GM12801 (cell line): ENCODE data around the gene LURAP1L.

Experiments used
- TF ChIP-seq, protein P1 (sequence below): IDR thresholded peaks from one replicate; pipeline ENCODE4 v1.5.1; 2011; ENCODE audit warnings: control low read depth; ENCODE audit not compliant: insufficient read length; ENCODE audit errors: extremely low read depth

LURAP1L gene

GRCh38 chr9:12818431-12819000, 43.7 kb downstream of the LURAP1L start:
- TF ChIP-seq, protein P1, sequence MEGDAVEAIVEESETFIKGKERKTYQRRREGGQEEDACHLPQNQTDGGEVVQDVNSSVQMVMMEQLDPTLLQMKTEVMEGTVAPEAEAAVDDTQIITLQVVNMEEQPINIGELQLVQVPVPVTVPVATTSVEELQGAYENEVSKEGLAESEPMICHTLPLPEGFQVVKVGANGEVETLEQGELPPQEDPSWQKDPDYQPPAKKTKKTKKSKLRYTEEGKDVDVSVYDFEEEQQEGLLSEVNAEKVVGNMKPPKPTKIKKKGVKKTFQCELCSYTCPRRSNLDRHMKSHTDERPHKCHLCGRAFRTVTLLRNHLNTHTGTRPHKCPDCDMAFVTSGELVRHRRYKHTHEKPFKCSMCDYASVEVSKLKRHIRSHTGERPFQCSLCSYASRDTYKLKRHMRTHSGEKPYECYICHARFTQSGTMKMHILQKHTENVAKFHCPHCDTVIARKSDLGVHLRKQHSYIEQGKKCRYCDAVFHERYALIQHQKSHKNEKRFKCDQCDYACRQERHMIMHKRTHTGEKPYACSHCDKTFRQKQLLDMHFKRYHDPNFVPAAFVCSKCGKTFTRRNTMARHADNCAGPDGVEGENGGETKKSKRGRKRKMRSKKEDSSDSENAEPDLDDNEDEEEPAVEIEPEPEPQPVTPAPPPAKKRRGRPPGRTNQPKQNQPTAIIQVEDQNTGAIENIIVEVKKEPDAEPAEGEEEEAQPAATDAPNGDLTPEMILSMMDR = no peak

DNA sequence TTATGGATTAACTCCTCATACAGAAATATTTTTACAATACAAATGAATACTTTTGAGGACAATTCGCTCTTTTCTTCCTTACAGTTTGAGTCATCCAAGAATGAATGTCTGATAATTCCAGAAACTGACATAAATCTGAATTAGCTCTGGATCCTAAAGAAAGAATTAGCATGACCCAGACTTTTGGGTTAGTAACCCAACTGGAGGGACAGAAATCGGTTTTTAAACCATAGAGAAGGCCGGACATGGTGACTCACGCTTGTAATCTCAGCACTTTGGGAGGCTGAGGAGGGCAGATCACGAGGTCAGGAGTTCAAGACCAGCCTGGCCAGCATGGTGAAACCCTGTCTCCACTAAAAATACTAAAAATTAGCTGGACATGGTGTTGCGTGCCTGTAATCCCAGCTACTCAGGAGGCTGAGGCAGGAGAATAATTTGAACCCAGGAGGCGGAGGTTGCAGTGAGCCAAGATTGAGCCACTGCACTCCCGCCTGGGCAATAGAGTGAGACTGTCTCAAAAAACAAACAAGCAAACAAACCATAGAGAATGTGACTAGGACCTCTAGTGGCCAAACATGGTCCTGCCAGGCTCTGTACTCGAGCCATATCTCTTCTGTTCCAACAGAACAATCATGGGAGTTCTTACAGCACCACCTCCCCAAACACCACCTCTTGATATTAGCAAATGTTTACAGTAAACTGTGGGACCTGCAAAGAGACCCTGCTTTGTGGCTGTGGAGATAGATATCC, 44.8 kb downstream of the LURAP1L start:
- TF ChIP-seq, protein P1 = no peak

- TF ChIP-seq, protein P1 = no peak
Measured at GRCh38 chr9:12822111-12822510, 47.3 kb downstream of the LURAP1L start.

DNA sequence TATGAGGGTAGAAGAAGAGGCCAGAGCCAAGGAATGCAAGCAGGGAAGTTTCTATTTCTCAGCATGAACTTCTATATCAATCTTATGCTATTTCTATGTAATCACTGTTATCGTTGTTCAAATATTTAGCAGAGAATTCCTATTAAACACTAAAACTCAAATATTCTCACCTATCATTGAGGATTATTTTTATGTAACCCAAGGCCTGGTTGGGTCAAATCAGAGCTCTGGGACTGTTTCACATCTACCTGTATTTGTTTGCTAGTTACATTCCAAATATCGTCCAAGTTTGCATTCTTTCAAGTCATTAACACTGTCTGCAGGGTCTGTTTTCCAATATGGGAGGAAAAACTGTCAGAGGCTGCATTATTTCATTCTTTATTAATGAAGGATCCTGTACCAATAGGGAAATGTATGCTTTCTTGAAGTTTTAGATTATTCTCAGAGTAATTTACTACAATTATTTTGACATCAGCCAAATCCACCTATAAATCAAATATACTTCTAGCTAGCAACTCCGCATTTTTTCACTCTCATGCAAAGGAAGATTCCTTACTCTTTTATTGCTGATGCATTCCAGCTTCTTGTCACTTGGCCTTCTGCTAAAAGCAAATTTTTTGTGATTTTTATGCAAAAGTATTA, 52.2 kb downstream of the LURAP1L start:
- TF ChIP-seq, protein P1 = no peak

DNA sequence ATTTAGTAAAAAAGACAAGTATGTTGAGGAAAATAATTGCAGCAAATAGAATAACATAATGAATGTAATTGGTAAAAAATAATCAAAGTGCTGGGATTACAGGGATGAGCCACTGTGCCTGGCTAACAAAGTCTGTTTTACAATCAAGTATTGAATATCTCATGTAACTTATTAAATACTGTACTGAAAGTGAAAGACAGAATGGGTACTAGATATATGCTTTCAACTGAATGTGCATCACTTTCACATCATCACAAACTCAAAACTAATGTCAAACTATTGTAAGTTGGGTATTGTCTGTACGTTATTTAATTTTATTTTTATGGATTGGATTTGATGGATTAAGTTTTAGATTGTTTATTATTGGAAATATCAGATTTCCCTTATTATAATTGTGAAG, 58.9 kb downstream of the LURAP1L start:
- TF ChIP-seq, protein P1 = no peak

DNA sequence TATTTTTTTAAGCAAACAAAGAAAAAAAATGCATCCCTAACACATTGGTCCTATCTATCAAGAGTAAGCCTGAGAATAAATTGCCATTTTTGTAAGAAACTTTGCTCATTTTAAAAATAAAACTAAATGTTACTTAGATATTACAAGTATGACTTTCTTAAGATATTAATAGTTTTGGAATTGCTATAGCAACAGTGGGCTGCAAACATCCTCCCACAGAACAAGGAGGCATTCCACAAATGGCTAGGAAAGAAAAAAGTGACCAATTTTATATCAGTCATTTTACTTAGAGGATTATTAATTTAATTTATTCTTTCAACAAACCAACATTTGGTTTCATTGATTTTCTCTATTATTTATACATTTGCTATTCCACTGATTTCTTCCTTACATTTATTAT, 63.7 kb downstream of the LURAP1L start:
- TF ChIP-seq, protein P1 = no peak

DNA sequence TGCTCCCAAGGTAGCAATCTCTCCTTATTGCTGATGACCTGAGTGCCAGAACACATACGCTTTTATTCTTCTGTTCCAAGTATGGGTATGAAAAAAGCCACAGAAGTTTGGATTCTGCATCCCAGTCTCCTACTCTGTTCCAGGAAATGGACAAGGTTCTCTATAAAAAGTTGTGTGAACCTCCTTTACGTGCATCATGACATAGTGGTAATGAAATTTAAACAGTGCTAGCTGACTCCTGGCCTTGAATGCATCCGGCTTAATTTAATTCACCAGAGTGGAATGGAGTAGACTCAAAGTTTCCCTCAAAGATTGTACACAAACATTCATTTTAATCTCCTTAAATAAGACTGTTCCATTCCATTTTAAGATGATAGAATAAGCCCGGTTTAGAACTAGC, 68.9 kb downstream of the LURAP1L start:
- TF ChIP-seq, protein P1 = no peak
